Measurements from ENCODE around the gene C5.

DNA sequence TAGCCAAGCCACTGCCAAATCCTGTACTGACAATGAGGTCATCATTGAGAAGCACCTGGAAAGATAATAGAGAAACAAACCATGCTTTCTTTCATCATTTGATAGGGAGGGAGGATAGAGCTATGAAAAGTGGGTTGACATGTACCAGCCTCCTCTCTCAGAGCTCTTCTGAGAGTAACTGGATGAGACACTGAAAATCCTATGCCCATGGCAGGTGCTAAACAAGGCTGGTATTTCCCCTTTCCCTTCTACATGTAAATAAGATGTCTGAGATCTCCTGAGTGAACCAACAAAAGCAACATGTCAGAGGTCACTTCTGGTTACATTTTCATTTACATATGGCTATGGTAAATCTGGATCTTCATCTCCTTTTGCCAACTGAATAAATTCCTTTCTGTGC is 78.1 kb downstream of the C5 start:
- TF ChIP-seq SPI1 (IDR thresholded peaks at IDR 0.05; ENCODE audit: low read depth, low read length): no peak
- no peak for TF ChIP-seq TAF1 (IDR thresholded peaks at IDR 0.05; ENCODE audit: low read depth, low read length)
- no peak for TF ChIP-seq POLR2AphosphoS5 (IDR thresholded peaks at IDR 0.05; ENCODE audit: low read depth, low read length)
- TF ChIP-seq POLR2A (IDR thresholded peaks at IDR 0.05; ENCODE audit: low read depth, low read length): no peak
- no peak for TF ChIP-seq POU2F2 (IDR thresholded peaks at IDR 0.05; ENCODE audit: low read depth, low read length)
- no peak for TF ChIP-seq PAX5 (IDR thresholded peaks at IDR 0.05; ENCODE audit: insufficient read depth, low read length, severe bottlenecking)
